ENCODE results near the gene HYAL3. TPM values are rescaled to one million over a fixed set of nuclear protein-coding genes. Genes with fewer than 3 reads are reported as not detected.

Gene HYAL3
- polyA plus RNA-seq, 3 donors, result 3.4 to 5.8 (median 4.9) TPM

- peaks cover 44% of the 10 kb centered on the region for H3K4me1 Mint-ChIP-seq
- H3K36me3 Mint-ChIP-seq, result peaks cover 47 to 76% of the 10 kb centered on the region in 2 donors
- H3K9me3 Mint-ChIP-seq, result no peaks in the 10 kb centered on the region
- Histone ChIP-seq H3K27ac (ENCODE audit: low read depth in 1 of 2, low read length in 2 of 2) (peak overlapping the region in 1 of 2 donors; percentile 11), H3K4me1 (ENCODE audit: control insufficient read depth in 1 of 2, insufficient read depth in 2 of 2, low read length in 2 of 2) (peaks cover 45 to 52% of the 10 kb centered on the region in 2 donors), H3K4me2 (replicated peaks; ENCODE audit: extremely low read depth, low read length, poor library complexity, severe bottlenecking) (no peak overlapping the region), H3K4me3 (replicated peaks in 1 of 3; ENCODE audit: low read depth in 2 of 3, low read length in 3 of 3) (no peak overlapping the region), H3K9ac (ENCODE audit: insufficient read depth, low read length, poor library complexity, severe bottlenecking) (no peak overlapping the region), H3K9me3 (replicated peaks in 1 of 2; ENCODE audit: control insufficient read depth in 1 of 2, insufficient read depth in 1 of 2, low read length in 2 of 2) (no peaks in the 10 kb centered on the region), H4K20me1 (ENCODE audit: insufficient read depth, low read length) (peaks cover 88% of the 10 kb centered on the region), H3K79me2 (ENCODE audit: insufficient read depth, low read length) (peaks cover 77% of the 10 kb centered on the region), H2AFZ (ENCODE audit: insufficient read depth, low read depth, low read length, poor library complexity, severe bottlenecking) (no peak overlapping the region), H3K27me3 (ENCODE audit: control insufficient read depth in 2 of 2, insufficient read depth in 2 of 2, low read length in 2 of 2) (no peaks in the 10 kb centered on the region), H3K36me3 (replicated peaks in 1 of 2; ENCODE audit: control insufficient read depth in 1 of 2, insufficient read depth in 2 of 2, low read length in 2 of 2) (peaks cover 45 to 69% of the 10 kb centered on the region in 2 donors)
- H3K4me3 Mint-ChIP-seq, result no peak overlapping the region
- no peak for DNase-seq
- H3K27me3 Mint-ChIP-seq (ENCODE audit: low read depth in 3 of 3), result peaks cover 0 to 1% (median 0%) of the 10 kb centered on the region in 3 donors
- 96% methylated on average over 12 of the region's 19 CpGs for WGBS (ENCODE audit: insufficient coverage)
- TF ChIP-seq CTCF (IDR thresholded peaks at IDR 0.05), result no peak
- intact Hi-C loops (cut with micrococcal nuclease), result no loop called here
- H3K27ac Mint-ChIP-seq, result no peak overlapping the region
Observed at GRCh38 chr3:50331364-50331907, 32.2 kb upstream of the HYAL3 start.

- peaks cover 44 to 72% of the 10 kb centered on the region in 2 donors for H3K36me3 Mint-ChIP-seq
Observed at GRCh38 chr3:50330330-50330729, 31.1 kb upstream of the HYAL3 start.

More at GRCh38 chr3:50330330-50330729, 31.1 kb upstream of the HYAL3 start:
- no peaks in the 10 kb centered on the region for H3K27me3 ChIP-seq (ENCODE audit: control insufficient read depth in 2 of 2, insufficient read depth in 2 of 2, low read length in 2 of 2)
- Mint-ChIP-seq H3K4me3 (no peak overlapping the region), H3K27me3 (ENCODE audit: low read depth in 3 of 3) (peaks cover 0 to 1% (median 0%) of the 10 kb centered on the region in 3 donors), H3K4me1 (peaks cover 45% of the 10 kb centered on the region), H3K27ac (peak overlapping the region in 2 of 7 donors; percentile 25 to 70), H3K9me3 (no peaks in the 10 kb centered on the region)
- H2AFZ ChIP-seq (ENCODE audit: insufficient read depth, low read depth, low read length, poor library complexity, severe bottlenecking), result no peak overlapping the region
- H3K9me3 ChIP-seq (replicated peaks in 1 of 2; ENCODE audit: control insufficient read depth in 1 of 2, insufficient read depth in 1 of 2, low read length in 2 of 2), result no peaks in the 10 kb centered on the region
- peaks cover 46 to 50% of the 10 kb centered on the region in 2 donors for H3K4me1 ChIP-seq (ENCODE audit: control insufficient read depth in 1 of 2, insufficient read depth in 2 of 2, low read length in 2 of 2)
- intact Hi-C loops (cut with micrococcal nuclease), result no loop called here
- peak overlapping the region in 1 of 2 donors; percentile 39 for H3K27ac ChIP-seq (ENCODE audit: low read depth in 1 of 2, low read length in 2 of 2)
- DNase-seq, result no peak
- TF ChIP-seq CTCF (IDR thresholded peaks at IDR 0.05), result no peak
- no peak overlapping the region for H3K4me2 ChIP-seq (replicated peaks; ENCODE audit: extremely low read depth, low read length, poor library complexity, severe bottlenecking)
- peaks cover 74% of the 10 kb centered on the region for H3K79me2 ChIP-seq (ENCODE audit: insufficient read depth, low read length)
- H3K4me3 ChIP-seq (replicated peaks in 1 of 3; ENCODE audit: low read depth in 2 of 3, low read length in 3 of 3), result no peak overlapping the region
- peaks cover 77% of the 10 kb centered on the region for H4K20me1 ChIP-seq (ENCODE audit: insufficient read depth, low read length)
- peaks cover 38 to 64% of the 10 kb centered on the region in 2 donors for H3K36me3 ChIP-seq (replicated peaks in 1 of 2; ENCODE audit: control insufficient read depth in 1 of 2, insufficient read depth in 2 of 2, low read length in 2 of 2)
- 97% methylated on average over 5 of the region's 10 CpGs for WGBS (ENCODE audit: insufficient coverage)
- H3K9ac ChIP-seq (ENCODE audit: insufficient read depth, low read length, poor library complexity, severe bottlenecking), result no peak overlapping the region

All from CD14-positive monocyte (primary cell).